Left forelimb (tissue), 1 donor: ENCODE data around the gene VAT1.

ENCODE experiments used
- DNase-seq: peaks from one replicate; pipeline ENCODE4 v3.0.0-alpha.2; 2018; ENCODE audit warnings: low spot score

The VAT1 gene

DNA sequence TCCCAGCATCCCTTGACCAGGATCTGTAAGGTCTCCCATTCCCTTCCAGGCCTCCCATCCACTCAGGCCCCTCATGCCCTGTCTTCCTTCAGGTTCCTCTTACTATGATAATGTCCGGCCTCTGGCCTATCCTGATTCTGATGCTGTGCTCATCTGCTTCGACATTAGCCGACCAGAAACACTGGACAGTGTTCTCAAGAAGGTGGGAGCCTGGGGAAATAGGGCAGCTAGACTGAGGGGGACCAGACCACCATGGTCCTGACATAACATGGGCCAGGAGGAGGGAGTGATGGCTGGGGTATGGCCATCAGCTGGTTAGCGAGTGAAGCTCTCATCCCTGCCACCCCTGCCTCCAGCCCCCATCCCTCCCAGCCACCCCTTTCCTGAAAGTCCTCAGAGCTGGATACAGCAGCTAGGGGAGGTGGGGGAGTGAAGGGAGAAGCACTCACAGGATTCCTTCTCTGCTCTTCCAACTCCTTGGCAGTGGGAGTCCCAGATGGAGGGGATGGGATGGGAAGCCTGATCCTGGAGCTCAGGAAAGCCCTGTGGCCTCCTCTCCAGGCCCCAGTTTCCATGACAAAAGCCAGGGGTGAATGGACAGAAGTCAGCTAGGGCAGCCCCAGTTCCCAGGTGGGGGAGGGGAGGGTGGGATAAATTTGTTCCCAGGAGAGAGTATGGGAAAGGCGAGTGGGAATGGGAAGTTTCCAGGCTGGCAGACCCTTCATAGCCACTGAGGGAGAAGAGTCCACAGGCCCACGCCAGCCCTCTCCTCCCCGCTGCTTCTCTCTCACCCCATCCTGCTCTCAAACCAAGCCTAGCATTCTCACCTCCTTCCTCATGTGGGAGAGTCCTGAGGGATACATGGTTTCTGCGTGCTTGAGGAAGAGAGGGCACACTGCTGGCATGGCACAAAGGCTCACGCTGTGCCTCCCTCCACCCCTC lies 5.2 kb upstream of the VAT1 start:
- no peak for DNase-seq

DNA sequence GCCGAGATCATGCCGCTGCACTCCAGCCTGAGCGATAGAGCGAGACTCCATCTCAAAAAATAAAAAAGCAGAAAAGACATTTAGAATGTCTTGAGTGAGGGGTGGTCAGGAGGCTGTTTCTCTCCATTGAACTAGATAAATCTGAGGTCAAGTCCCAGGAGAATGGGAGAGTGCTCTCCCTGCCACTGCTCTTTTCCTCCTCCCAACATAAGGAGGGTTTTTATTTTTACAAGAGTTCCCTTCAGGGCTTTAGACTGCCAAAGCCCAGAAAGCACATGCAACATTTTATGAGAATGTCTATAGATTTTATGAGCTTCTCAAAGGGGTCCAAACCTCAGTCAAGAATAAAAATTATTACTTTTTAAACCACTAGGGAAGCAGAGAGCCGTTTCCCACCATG lies 4.4 kb upstream of the VAT1 start:
- no peak for DNase-seq

DNA sequence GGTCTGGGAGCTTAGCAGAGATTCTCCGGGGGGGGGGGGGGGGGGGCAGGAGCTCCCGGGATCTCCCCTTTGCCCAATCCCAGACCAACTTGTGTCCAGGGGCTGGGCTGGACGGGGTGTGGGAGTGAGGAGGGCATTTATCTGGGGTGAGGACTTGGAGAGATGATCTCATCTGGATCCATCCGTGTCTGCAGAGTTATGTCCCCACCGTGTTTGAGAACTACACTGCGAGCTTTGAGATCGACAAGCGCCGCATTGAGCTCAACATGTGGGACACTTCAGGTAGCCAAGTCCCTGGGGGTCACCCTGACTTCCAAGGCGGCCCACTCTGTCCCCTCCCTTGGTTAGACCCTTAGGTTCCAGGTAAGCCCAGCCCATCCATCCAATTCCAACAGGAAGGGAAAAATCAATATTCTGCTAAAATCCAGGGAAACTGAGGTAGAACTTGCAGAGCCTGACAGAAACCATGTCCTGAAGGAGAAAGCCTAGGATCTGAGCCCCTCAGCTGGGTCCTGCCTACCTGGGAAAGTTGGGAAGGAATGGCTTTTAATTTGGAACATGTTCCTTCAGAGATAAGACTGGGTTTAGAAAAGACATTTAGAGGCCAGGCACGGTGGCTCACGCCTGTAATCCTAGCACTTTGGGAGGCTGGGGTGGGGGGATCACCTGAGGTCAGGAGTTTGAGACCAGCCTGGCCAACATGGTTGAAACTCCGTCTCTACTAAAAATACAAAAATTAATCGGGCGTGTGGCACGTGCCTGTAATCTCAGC lies 3.8 kb upstream of the VAT1 start:
- no peak for DNase-seq

DNA sequence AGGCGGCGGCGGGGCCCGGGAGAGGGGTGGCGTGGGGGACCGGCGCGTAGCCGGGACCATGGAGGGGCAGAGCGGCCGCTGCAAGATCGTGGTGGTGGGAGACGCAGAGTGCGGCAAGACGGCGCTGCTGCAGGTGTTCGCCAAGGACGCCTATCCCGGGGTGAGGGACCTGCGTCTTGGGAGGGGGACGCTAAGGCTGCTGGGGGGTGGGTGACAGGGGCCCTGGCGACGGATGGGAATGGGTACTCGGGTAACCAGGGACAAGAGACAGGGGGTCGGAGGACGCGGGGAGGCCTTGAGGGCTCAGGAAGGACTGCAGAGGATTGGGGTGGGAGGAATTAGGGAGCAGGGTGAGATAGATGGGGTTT lies 3.1 kb upstream of the VAT1 start:
- DNase-seq: no peak

DNA sequence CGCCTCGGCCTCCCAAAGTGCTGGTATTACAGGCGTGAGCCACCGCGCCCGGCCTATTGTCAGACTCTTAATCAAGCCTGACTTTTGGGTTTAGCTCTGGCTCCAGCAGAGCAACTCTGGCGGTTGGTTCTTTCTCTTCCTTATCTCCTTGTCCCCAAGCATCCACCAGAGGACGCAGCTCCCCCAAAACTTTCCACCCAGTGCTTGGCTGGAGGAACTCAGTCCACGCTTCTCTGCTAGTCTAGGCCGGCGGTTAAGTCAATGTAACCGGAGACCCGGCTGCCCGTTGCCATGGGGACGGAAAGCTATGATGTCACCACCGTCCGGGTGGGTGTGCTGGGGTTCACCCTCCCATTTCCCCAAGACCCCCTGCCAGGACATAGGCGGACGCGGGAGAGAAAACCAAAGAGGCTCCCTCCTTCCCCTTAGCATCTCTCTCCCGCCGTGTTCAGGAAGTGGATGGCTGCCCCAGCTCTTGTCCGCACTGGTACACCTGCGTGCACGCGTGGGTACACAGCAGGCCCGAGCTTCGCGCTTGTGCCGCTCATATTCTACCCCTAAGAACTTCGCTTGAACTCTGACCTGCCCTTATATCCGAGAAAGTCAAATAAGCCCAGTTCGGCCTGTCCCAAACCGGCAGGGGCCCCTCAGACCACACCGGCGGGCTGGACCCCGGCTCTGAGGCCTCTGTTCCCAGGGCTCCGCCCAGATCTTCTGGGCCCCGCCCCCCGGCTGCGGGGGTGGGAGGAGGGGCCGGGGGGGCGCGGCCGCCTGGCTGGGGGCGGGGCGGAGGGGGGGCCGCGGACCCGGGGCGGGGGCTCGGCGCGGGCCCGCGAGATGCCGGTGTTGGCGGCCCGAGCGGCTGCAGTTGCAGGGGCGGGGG lies 2.5 kb upstream of the VAT1 start, which contains the start of gene RND2:
RND2 (plus strand) TSS at position 825 of the 883 bp plus-strand sequence. CDS start 117 bp downstream, outside the sequence.
- peak; percentile 92 for DNase-seq

DNA sequence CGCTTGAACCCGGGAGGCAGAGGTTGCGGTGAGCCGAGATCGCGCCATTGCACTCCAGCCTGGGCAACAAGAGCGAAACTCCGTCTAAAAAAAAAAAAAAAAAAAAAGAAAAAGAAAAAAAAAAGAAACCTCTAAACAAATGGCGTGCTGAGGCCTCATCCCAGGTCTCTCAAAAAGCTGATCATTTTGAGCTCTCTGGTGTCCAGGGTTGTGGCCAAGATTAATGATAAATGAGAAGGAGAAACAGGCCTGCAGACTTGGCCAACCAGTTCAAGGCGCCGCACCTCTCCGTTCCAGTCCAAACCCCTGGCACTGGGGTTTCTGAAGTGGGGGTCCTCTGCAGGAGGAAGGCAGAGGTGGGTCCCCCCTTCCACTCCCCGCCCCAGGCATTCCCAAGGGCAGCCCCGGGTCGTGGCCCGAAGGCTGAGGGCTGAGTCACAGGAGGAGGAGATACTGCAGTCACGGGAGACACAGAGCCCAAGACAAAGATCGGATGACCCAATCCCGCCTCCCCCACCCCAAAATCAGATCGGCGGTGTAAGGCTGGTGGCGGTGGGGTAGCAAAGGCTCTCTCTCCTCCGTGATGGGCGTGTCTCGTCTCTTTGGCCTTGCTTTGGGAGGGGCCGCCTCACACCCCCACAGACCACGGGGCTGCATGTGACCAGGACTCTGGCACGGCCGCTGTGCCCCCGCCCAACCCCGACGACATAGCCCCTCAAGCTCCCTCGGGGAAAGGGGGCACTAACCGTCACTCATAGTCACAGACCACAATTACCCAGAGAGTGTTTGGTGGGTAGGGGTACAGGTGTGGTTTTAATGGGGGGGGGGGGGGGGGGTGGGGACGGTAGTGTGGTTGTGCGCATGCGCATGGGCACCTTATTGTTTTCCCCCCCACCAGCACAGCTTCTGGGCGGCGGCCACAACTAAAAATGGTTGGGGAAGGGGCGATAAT lies 1.1 kb downstream of the VAT1 start:
- peak; percentile 78 for DNase-seq

DNA sequence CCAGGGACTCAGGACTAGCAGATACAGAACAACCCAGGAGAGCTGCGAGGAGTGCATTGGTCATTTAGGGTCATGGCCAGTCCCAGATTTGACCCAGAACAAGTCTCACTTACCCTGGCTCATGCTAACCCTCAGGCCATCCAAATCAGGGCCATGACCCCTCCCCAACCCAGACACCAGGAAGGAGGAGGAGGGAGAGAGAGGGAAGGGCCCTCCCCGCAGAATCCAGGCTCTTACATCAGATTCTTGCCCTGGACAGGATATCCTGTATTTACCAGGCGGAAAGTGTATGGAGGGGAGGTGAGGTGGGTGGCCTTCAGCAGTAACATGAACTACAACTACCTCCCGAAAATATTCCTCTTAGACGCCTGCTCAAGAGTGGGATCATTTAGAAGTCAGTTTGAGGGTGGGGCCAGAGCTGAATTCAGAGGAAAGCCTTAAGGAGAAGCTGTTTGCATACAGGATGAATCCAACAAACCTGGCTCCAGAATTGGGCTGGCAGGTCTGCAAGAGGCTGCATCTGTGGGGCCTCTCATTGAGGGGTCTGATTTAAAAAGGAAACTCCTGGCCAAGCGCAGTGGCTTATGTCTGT lies 2.1 kb downstream of the VAT1 start:
- DNase-seq: no peak

DNA sequence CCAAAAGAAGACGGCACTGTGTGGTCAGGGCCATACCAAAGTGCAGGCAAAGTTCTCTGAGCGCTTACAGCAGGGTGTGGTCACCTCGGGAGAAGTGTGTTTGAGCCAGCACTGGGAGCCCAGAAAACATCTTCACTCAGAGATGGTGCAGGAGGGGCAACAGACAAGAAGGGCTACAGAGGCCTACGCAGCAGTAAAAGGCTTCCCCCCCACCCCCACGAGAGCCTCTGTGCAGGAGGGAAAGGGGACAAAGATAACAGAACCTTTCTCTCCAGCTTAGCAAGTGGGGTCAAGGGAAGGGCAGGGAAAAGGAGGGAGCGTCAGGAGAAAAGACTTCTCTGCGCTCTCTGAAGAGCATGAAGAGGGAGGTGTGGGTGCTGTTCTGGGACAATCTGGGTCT lies 2.8 kb downstream of the VAT1 start:
- no peak for DNase-seq

DNA sequence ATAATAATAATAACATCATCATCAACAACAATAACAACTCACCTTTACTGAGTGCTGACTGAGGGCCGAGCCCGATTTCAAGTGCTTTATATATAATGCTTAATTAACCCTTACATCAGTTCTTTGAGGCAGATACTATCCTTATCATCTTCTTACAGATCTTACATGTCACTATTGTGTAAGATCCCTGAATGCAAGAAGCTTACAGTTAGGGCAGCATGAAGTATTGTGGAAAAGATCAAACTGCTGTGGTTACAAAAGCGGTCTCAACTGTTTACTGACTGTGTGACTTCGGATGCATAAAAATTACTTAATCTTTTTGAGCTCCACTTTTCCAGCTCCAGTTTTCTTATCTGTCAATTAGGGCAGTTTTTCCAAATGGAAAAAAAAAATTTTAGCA lies 3.3 kb downstream of the VAT1 start:
- no peak for DNase-seq

DNA sequence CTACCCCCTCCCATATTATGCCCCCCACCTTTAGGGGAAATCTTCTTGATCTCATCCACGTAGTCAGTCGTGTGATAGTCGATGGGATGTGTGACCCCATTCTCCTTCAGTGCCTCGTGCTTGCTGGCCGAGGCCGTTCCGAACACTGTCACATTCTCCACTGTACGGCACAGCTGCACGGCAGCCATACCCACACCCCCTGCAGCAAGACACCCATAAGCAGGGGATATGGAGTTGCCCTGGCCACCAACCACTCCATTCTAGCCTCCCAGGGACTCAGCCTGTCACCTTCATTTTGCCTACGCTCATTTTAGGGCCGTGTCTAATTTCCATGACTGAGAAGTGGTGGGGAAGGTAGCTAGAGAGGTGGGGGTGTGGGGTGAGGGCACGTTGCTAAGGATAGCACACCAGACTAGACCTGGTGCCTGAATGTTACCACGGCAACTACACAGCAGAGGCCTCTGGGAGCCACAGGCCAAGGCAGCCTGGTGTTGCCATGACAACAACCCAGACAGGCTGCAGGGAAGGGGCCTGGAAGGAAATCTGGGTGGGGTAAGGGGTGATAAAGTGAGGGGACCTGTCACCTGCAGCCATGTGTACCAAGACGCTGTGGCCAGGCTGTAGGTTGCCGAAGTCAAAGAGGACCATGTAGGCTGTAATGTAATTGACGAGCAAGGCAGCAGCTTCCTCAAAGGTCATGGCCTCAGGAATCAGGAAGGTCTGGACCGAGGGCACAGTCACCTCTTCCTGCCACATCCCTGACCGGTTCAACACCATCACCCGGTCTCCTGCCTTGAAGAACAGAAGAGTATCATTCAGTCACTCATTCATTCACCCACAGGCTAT lies 4.0 kb downstream of the VAT1 start:
- DNase-seq: no peak

DNA sequence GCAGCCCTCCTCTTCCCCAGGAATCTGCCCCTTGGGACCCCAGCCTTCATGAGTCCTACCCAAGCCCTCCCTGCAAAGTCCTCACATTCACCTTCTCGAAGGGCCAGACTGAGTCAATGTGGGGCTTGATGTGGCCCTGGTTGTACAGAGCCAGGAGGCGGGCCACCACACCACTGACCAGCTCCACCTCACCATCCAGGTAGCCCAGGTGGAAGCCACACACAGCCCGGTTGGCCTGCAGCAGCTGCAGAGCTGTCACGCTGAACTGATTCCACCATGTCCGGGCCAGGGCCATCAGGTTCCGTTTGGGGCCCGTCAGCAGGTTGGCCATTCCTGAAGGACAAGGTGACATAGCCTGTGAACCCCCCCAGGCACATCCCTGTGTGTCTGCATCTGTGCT lies 6.0 kb downstream of the VAT1 start:
- no peak for DNase-seq

DNA sequence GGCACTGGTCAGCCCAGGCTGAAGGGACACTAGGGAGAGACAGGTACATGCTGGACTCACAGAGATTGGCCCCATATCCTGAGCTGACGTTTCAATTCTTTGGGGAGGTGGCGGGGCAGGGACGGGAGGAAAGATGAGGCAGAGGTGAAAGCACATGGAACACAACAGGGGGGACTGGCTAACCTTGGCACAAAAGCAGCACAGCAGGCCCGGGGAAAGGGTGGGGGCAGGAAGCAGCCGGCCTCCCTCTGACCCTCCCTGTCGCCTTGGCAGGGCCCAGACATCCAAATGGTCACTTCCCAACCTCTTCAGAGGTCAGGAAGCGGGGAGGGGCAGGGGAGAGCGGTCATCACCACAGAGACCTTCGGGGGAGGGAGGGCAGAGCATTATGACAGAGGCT lies 6.6 kb downstream of the VAT1 start:
- DNase-seq: no peak

DNA sequence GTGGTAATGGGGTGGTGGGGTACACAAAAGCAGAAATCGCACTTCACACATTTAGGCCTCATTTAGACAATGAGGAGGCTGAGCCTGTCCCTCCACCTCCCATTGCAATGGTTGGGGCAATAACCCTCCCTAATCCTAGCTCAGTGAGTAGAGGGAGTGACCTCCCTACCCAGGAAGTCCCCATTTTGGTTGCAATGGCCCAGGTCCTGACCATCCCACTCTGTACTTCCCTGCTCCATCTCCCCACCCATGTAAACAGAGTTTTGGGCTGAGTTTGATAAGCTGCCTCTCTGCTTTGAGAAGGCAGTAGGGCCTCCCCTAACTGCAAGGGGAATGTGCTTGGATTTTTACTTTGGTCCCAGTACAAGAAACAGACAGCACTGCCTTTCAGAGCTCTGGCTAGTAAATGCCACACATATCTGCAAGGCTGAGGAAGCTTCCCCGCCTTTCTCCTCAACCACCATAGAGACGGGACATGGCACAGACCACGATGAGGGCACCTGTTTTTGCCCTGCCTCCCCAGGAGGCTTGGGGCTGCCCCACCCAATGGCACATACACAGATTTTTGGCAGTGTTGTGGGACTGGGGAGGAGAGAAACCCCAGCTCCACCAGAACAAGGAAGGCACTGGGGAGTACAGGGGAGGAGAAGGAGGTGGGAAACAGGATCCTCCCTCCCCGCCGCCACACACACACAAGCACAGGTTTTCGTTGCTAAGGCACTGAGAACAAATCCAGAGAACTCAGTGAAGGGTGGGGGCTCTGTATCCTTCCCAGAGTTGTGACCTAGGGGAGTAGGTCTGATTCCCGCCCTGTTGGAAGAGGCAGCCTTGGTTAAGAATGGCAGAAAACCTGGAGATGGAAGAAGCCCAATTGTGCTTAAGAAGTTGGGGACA lies 7.3 kb downstream of the VAT1 start:
- DNase-seq: no peak

DNA sequence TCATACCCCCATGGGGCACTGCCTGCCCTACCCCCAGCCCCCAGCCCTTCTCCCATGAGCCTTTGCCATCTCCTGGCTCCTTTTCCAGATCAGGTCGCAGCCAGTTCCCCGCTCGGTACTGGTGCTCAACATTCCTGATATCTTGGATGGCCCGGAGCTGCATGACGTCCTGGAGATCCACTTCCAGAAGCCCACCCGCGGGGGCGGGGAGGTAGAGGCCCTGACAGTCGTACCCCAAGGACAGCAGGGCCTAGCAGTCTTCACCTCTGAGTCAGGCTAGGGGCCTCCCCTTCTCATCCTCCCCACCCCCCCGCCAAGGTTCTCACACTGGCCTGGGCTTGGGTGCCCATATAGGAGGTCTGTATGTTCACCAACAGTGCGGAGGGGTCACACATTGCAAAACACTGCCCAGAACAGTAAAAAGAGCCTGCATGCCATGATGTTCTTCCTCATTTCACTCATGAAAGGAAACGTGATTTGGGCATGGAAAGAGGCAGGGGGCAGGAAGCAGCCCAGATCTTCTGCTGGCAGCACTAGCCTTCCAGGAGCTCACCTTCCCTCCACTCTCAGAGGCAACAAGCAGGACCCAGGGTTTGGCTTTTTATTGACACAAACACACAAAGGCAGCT lies 8.1 kb downstream of the VAT1 start:
- DNase-seq: no peak

DNA sequence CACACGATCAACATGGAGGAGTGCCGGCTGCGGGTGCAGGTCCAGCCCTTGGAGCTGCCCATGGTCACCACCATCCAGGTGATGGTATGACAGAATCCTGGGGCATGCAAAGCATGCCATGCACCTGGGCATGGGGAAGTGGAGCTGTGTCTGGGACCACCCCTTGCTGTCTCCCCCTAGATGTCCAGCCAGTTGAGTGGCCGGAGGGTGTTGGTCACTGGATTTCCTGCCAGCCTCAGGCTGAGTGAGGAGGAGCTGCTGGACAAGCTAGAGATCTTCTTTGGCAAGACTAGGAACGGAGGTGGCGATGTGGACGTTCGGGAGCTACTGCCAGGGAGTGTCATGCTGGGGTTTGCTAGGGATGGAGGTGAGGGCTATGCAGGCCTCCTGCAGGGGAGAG lies 8.9 kb downstream of the VAT1 start:
- no peak for DNase-seq

DNA sequence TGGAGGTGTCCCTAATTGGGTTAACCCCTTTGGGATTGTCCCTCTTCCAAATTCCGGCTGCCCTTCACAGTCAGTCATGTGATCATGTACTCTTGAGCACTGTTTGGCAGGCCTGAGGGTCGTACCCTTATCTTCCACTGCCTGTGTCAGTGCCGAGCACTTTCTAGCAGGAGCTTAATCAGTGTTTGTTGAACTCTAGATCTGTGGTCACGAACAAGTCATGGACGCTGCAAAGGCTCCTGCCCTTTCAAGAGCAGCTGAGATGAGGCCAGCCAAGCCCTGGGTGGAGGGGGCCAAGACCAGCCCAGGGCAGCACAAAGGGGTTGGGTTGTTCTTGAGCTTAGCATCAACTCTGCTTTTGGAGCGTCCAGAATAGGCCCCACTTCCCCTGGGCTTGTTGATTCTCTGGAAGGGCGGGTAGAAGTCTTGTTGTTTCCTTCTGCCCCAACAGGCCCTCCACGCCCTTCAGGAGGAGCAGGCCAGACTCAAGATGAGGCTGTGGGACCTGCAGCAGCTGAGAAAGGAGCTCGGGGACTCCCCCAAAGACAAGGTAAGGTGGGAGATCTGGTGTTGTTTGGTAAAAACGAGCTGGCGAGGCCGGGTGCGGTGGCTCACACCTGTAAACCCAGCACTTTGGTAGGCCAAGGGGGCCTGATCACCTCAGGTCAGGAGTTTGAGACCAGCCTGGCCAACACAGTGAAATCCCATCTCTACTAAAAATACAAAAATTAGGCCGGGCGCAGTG lies 10.3 kb downstream of the VAT1 start:
- DNase-seq: no peak

DNA sequence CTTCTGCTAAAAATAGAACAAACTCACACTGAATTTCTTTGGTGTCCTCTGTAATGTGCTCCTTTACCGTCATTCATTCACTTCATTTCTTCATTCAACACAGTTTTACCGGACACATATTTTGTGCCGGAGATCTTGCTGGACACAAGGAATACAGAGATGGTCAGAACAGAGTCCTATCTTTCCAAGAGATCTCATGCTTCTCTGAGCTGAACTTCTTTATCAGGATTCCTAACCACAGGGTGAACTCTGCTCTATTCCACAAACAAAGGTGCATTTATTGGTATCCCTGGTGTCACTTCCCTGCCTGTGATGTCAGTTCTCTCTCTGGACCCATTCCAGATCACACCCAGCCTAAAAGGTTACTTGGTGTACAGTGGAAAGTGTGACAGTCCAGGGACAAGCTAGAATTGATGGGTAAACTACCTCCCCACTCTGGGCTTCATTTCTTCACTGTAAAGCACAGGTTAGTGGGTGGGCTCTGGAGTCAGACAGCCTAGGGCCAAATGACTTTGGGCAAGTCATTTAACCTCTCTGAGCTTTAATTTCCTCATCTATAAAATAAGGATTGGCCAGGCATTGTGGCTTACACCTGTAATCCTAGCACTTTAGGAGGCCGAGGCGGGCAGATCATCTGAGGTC lies 11.4 kb downstream of the VAT1 start:
- no peak for DNase-seq
